Upper lobe of left lung (tissue), 6 donors: ENCODE results near the gene PCDHA2. TPM values are rescaled to one million over a fixed set of nuclear protein-coding genes. Genes with fewer than 3 reads are reported as not detected.
A peak's percentile ranks its signal among the peaks of the same experiment; 100 is the strongest.
"Not testable (repeated sequence)": the region's sequence is repeated elsewhere in the genome, so short reads cannot be mapped to it uniquely, and the experiment has no call there.

Experiments used
- ATAC-seq, 2 donors: fragments of 200-7000 bp; cut with Tn5 transposase; one replicate each; pipeline ENCODE4 v1.9.1; 2022; ENCODE audit warnings: mild to moderate bottlenecking in 2 of 2, moderate library complexity in 2 of 2; ENCODE audit not compliant: low FRiP score in 2 of 2
- DNase-seq, 2 donors: peaks; one replicate each; pipeline ENCODE4 v3.0.0-alpha.2; 2019 to 2020
- H3K27ac ChIP-seq, 4 donors: fragments of 200-600 bp; sonication (generic); one replicate each; pipeline ENCODE4 v1.5.1; 2016 to 2019
- H3K27me3 ChIP-seq, 4 donors: fragments of 200-600 bp; sonication (generic); one replicate each; pipeline ENCODE4 v1.5.1; 2017 to 2019
- H3K36me3 ChIP-seq, 4 donors: fragments of 200-600 bp; sonication (generic); one replicate each; pipeline ENCODE4 v1.5.1; 2016 to 2019
- H3K4me1 ChIP-seq, 4 donors: fragments of 200-600 bp; sonication (generic); one replicate each; pipeline ENCODE4 v1.5.1; 2018 to 2019
- H3K4me3 ChIP-seq, 4 donors: fragments of 200-600 bp; sonication (generic); one replicate each; pipeline ENCODE4 v1.5.1; 2017 to 2019; ENCODE audit warnings: mild to moderate bottlenecking in 2 of 4, moderate library complexity in 1 of 4
- H3K9me3 ChIP-seq, 4 donors: fragments of 200-600 bp; sonication (generic); one replicate each; pipeline ENCODE4 v1.5.1; 2018 to 2019
- CTCF ChIP-seq, 6 experiments: fragments of 450-650 bp in 4 of 6; fragments of 200-600 bp in 2 of 6; sonication (generic) in 2 of 6; IDR thresholded peaks; one replicate each; pipeline ENCODE4 v1.5.1; 2016 to 2019; ENCODE audit warnings: antibody characterized with exemption in 6 of 6
- EP300 ChIP-seq, 4 donors: sonication (generic); formaldehyde crosslinking; IDR thresholded peaks; one replicate each; pipeline ENCODE4 v1.5.1; 2017; ENCODE audit warnings: antibody characterized with exemption in 4 of 4, control low read depth in 2 of 4
- POLR2A ChIP-seq, 4 donors: fragments of 450-650 bp; IDR thresholded peaks; one replicate each; pipeline ENCODE4 v1.5.1; 2016 to 2017; ENCODE audit warnings: antibody characterized with exemption in 4 of 4, mild to moderate bottlenecking in 2 of 4
- POLR2AphosphoS5 ChIP-seq, 2 donors: sonication (generic); formaldehyde crosslinking; IDR thresholded peaks; one replicate each; pipeline ENCODE4 v1.5.1; 2017; ENCODE audit warnings: antibody characterized with exemption in 2 of 2
- WGBS, 2 donors: methylation state at CpG; one replicate each; pipeline ENCODE4 v1.1.5; 2017 to 2018; 5-methylcytosine and 5-hydroxymethylcytosine counted together
- total RNA-seq, 6 donors: library from RNA; depleted of rRNA in 4 of 6; stranded (reverse); fragments of >200 nt in 4 of 6; gene quantifications; one replicate each; pipeline versions ENCODE4 v1.1.0 to v1.2.1, GENCODE V29; 2016 to 2021
- donor health status: DM: no; HTN: no; CAD: no; lungs with moderate emphysema.
- donor health status: DM: no; HTN: yes; CAD: no; lungs with severe emphysema.

PCDHA2 gene
- total RNA-seq, 6 donors from 2014 or later: 0.13 to 0.78 (median 0.30) TPM; not detected in 3

GRCh38 chr5:140833993-140834392 lies 39.3 kb downstream of the PCDHA2 start, which contains the start of gene PCDHA7:
Gene PCDHA7, plus strand, starts transcription at chr5:140834269. Its CDS starts 115 bp downstream, at chr5:140834384.
- no peak for DNase-seq
- peak within 1 kb of the TSS in 3 of 4 donors; percentile 5 to 25 (median 16) for H3K4me3 ChIP-seq
- TF ChIP-seq CTCF (IDR thresholded peaks at IDR 0.05) (no peak), POLR2A (IDR thresholded peaks at IDR 0.05) (no peak), POLR2AphosphoS5 (IDR thresholded peaks at IDR 0.05) (no peak), EP300 (IDR thresholded peaks at IDR 0.05) (no peak)
- H3K27ac ChIP-seq: no peak within 1 kb of the TSS
- H3K4me1 ChIP-seq: no peaks in the 10 kb centered on the region
- peaks cover 10 to 43% (median 36%) of the 10 kb centered on the region in 4 donors for H3K9me3 ChIP-seq
- H3K27me3 ChIP-seq: no peaks in the 10 kb centered on the region
- H3K36me3 ChIP-seq: no peaks in the 10 kb centered on the region
- 8 to 16% methylated on average over 8 of the region's 8 CpGs for WGBS, 2 donors
- no peak for ATAC-seq

- not testable (repeated sequence) for ATAC-seq, H3K4me1 ChIP-seq, H3K36me3 ChIP-seq, H3K27ac ChIP-seq, H3K27me3 ChIP-seq
- H3K4me3 ChIP-seq: peak overlapping the region in 3 of 4 donors; percentile 5 to 25 (median 16)
- peaks cover 10 to 38% (median 31%) of the 10 kb centered on the region in 4 donors for H3K9me3 ChIP-seq
- peak in 1 of 2 donors; percentile 54 for DNase-seq
- 26% methylated on average over 12 to 26 of the region's 38 CpGs for WGBS, 2 donors
Observed at GRCh38 chr5:140834439-140835008, 39.9 kb downstream of the PCDHA2 start.

GRCh38 chr5:140835622-140836510 lies 41.2 kb downstream of the PCDHA2 start:
- TF ChIP-seq EP300 (IDR thresholded peaks at IDR 0.05): no peak
- TF ChIP-seq CTCF (IDR thresholded peaks at IDR 0.05): no peak
- TF ChIP-seq POLR2AphosphoS5 (IDR thresholded peaks at IDR 0.05): no peak
- DNase-seq (peak in 1 of 2 donors; percentile 82), ATAC-seq (no peak)
- no peaks in the 10 kb centered on the region for H3K27me3 ChIP-seq
- peaks cover 7 to 30% (median 24%) of the 10 kb centered on the region in 4 donors for H3K9me3 ChIP-seq
- WGBS, 2 donors: 57 to 63% methylated on average over 17 to 80 of the region's 103 CpGs
- H3K36me3 ChIP-seq: no peaks in the 10 kb centered on the region
- H3K27ac ChIP-seq: no peak overlapping the region
- no peak overlapping the region for H3K4me3 ChIP-seq
- no peaks in the 10 kb centered on the region for H3K4me1 ChIP-seq

GRCh38 chr5:140840978-140841962 lies 46.6 kb downstream of the PCDHA2 start, which contains the start of gene PCDHA8:
Gene PCDHA8, plus strand, starts transcription at chr5:140841187. Its CDS starts 135 bp downstream, at chr5:140841322.
- DNase-seq: peak in 1 of 2 donors; percentile 49
- Histone ChIP-seq H3K4me3 (no peak within 1 kb of the TSS), H3K36me3 (no peaks in the 10 kb centered on the region), H3K9me3 (peaks cover 3 to 34% (median 29%) of the 10 kb centered on the region in 4 donors), H3K27ac (no peak within 1 kb of the TSS), H3K4me1 (no peaks in the 10 kb centered on the region), H3K27me3 (no peaks in the 10 kb centered on the region)
- TF ChIP-seq CTCF (IDR thresholded peaks at IDR 0.05) (no peak), POLR2AphosphoS5 (IDR thresholded peaks at IDR 0.05) (no peak), POLR2A (IDR thresholded peaks at IDR 0.05) (no peak), EP300 (IDR thresholded peaks at IDR 0.05) (no peak)
- ATAC-seq: no peak
- 25 to 34% methylated on average over 43 to 47 of the region's 47 CpGs for WGBS, 2 donors
